Kidney tubule cell (primary cell): ENCODE data around the gene ANO2.
"Not testable (repeated sequence)": the region's sequence is repeated elsewhere in the genome, so short reads cannot be mapped to it uniquely, and the experiment has no call there.

Experiments
- DNase-seq: peaks from one replicate; pipeline ENCODE4 v3.0.0-alpha.2; 2018; ENCODE audit warnings: low spot score

Gene ANO2

DNA sequence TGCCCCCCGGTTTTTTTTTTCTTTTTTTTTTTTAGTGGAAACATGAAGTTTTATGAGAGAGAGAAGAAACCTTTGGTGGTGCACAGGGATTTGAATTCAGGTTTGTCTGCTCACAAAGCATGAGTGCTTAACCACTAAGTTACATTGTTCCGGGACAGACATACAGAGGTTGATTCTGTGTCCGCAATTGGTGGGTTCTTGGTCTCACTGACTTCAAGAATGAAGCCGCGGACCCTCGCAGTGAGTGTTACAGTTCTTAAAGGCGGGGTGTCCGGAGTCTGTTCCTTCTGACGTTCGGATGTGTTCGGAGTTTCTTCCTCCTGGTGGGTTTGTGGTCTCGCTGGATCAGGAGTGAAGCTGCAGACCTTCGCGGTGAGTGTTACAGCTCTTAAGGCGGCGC, 57.2 kb downstream of the ANO2 start:
- not testable (repeated sequence) for DNase-seq

DNA sequence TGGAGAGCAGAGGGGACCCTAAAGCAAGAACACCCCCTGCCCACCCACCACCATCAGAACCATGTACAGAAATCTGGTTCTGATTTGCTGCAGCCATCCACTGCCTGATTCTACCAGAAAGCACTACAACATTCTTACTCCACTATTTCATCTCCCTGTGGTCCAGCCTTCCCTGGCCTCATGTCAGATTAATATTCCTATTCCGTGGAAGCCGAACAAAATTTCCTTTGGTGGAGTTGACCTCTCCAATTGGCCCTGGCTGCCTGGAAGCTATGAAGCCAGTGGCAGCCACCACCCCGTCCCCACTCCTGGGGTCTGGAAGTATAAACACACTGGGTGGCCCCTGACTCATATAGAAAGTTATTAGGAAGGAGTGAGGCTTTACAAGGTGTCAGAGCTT, 60.2 kb downstream of the ANO2 start:
- no peak for DNase-seq

DNA sequence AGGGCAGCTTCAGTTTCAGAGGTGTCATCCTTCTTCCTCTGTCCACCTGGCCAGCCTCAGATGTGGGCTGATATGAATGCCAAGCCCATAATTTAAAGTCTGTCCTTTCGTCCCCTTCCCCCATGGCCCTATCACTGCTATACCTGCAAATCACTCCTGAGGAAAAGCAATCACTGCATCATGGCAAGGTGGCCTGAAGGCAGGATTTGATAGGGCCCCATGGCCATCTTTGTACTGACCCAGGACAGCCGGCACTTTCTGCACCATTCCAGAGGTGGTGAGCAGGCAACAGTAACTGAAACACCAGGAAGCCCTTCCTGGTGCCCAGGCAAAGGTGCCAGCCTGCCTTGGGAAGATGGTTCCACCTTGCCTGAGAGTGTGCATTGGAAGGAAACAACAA, 60.8 kb downstream of the ANO2 start:
- DNase-seq = no peak

DNA sequence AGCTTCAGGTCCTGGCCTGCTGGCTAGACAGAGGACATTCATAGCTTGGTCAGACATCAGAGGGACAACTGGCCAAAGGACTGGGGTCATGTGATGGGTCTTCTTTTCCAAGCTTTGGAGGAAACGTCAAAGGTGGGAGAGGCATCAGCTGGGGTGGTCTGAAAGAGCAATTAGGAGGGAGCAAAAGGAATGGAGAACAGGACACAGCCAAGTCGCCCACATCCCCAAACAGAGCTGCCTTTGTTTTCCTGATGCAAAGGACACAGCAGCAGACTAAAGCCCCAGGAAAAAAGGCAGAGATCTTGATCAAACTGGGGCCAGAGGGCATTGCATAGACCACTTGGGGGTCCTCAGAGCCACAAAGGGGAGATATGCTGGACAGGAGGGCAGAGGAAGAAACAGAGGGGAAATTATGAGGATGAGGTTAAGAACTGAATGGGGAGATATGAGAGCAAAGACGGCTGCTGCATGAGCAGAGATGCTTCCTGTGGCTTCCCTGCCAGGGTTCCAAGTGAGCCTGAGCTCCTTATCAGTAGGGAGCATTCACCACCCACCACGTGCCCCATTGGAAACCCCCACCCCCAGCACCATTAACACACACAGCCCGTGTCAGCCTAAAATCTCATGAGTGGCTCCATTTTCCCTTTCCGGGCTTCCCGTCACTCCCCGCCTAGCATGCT, 62.4 kb downstream of the ANO2 start:
- no peak for DNase-seq

DNA sequence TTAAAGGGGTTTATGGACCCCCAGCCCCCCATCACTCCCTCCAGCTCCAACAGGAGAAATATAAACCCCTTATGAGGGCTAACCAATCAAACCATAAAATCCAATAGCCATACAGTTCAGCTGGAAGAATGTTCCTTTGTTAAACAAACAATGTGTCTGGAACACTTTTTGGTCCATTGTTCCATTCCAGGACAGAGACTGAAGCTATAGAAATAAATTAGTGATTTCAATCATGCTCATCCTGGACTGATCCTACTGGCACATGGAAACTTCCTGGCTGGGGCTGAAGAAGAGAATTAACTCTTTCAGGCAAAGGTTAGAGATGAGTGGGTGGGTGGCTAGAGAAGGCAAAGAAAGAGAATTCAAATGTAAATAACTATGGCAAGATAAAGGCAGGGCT, 63.4 kb downstream of the ANO2 start:
- DNase-seq = no peak

DNA sequence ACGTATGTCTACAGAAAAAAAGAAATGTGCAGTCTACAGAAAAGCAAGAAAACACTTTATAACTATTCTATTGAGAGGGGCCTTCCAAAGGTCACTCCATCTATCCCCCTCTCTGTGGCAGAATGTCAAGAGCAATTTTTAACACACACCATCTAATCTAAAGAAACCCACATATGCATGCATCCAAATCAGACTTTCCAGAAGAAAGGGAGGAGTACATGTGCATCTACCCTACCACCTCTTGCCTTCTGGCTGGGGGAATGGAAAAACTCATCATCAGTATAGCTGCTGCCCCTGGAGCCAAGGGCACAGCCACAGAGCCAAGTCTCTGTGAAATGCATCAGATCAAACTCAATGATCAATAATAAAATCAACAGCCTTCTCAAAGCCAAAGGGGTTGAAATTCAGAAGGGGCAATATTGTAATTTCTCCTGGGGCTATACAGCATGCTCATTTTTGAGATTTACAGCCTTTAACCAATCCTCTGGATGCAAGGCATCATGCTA, 63.9 kb downstream of the ANO2 start:
- no peak for DNase-seq

DNA sequence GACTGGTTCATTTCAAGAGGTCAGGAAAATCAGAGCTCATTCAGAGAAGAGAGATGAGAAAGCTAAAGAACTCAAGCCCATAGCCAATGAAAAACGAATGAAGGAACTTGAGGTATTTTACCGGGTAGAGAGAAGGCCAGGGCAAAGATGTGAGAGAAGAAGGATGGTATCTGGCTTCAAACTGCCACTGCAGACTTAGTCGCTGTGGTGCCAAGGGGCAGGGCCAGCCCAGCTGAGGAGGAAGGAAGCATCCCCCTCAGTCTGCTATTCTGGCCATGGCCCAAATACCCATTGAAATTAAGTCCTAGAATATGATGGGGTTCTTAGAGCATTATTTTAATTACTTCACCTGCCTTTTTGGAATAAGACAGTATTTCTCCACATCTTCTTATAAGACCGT, 69.2 kb downstream of the ANO2 start:
- DNase-seq = no peak

DNA sequence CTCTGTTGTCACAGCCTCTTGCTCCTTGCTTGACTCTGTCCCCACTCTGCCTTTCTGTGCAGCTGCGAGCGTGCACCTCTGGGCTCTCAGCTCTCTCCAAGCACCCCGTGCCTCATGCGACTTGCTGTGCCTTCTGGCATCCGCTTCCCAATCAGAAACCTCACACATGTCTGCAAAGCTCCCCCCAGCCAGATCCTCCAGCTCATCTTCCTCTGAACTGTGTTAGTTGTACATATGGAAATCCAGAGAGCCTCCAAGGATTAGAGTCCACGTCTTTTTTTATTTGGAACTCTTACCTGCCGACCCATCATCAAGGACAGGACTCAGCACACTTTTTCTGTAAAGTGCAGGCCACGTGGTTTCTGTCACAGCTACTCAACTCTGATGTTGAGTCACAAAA, 70.5 kb downstream of the ANO2 start:
- no peak for DNase-seq

DNA sequence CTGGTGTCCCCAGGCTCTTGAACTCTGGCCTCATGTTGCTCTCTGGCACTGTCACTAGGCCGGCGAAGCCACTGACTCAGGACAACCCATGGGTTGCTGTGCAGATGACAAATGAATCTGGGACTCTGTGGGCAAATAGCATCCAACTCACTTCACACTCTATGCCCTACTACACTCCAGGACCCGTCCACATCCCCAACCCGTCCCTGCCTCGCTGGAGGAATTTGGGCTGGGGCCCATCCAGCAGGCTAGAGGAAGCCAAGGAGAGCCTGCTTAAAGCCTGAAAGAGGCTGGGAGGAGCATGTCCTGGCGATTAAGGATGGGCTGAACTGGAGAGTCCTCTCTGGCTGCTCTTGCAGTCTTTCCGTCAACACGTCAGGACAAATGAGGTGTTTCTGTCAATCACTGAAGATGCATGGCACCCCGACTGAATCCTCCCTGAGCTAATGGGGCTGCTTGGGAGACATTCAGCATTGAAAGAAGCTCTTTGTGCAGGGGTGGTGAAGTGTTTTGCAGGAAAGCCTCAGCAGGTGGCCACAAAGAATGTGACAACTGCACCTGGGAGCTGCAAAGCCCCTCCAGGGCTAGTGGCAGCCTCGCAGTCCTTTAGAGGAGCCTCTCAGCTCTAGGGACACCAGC, 71.7 kb downstream of the ANO2 start:
- DNase-seq = no peak

DNA sequence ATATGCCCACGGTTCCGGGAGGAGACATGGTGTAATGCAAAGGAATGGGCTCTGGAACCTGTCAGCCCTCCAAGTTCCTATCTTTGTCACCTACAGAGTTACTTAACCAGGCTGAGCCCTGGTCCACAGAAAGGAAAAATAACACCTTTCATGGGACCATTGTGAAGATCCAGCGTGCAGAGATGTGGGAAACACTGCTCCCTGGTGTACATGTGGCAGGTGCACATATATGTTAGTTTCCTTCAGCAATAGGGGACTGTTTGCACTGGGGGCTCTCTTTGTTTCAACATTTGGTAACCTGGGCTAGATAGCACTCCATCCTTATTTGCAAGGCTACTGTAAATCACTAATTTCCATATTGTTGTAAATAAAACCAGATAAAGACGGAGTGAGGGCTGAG, 72.3 kb downstream of the ANO2 start:
- DNase-seq = peak; percentile 37

DNA sequence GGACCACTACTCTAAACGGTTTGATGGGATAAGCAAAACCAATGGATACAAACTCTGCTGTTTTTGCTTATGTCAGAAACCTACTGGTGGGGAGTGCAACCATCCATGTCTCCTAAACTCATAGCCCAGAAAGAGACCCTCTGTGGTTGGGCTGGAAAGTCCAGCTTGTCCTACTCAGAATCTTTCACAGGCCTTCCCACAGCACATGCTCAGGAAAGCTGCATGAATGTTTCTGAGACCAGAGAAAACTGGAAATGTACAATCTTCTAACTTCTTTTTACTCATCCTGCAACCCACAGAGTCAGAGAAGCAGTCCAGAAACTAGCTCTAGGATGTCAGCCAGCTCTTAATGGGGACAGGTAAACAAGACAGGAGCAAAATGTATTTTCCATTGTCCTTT, 73.3 kb downstream of the ANO2 start:
- DNase-seq = no peak

DNA sequence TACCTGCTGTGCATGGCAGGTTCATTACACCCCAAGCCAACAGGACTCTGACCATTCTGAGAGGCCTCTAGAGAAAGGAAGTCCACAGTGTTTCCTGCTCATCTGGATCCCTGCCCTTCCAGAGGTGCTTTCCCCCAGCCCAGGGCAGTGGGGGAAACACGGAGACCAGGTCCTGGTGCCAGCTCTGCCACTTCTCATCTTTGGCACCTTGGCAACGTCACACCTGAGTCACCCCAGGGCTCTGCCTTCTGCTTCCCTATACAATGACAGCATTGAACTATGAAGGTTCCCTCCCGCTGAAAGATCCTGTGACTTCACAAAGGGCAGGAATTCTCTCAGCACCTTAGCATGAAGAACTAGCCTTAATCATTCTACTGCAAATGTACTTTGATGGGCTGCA, 74.9 kb downstream of the ANO2 start:
- DNase-seq = peak; percentile 19

DNA sequence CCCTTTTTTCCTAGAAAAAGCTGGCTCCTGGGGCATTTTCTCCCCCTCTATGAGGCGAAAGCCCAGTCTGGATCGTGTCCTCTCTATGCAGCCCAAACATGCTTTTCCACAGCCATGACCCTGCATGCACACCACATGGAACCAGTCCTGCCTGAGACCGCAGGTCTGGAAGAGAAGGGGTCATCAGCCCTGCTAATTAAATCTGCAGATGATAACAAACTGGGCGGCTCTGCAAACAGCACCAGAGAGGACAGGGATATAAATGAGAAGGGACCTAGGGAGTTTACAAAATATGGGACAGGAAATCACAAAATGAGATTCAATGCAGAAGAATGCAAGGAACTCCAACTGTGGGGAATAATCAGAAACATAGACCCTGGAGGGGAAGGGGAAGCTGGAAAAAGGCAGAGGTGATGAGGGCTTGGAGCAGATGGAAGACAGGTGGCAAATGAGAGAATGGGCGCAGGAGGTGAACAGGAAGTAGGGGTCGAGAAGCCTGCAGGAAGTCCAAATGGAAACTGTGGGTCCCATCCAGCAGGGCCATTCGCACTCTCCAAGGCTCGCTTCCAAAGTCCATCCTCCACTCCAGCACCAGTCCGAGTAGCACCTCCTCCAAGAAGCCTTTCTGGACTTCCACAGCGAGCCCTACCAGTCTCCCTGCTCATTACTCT, 76.3 kb downstream of the ANO2 start:
- no peak for DNase-seq

DNA sequence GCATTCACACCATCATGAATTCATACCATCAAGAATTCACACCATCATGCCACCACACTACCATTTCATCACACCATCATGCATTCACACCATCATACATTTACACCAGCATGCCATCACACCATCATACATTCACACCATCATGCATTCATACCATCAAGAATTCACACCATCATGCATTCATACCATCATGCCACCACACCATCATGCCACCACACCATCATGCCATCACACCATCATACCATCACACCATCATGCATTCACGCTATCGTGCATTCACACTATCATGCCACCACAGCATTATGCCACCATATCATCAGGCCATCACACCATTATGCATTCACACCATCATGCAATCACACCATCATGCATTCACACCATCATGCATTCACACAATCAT, 79.7 kb downstream of the ANO2 start:
- no peak for DNase-seq

DNA sequence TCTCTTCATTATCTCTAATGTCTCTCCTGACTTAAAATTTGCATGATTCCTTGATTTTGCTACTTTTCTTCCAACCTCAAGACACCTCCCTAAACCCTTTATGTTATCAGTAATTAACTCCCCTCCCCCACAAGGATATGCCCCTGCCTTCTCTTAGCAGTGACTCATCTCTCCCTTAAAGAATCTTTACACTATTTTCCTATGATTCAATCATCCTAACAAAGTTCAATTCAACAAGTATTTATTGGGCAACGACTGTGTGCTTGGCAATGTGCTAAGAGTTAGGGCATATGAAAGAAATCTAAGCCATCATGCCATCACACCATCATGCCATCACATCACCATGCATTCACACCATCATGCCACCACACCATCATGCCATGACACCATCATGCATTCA, 80.1 kb downstream of the ANO2 start:
- DNase-seq = no peak

DNA sequence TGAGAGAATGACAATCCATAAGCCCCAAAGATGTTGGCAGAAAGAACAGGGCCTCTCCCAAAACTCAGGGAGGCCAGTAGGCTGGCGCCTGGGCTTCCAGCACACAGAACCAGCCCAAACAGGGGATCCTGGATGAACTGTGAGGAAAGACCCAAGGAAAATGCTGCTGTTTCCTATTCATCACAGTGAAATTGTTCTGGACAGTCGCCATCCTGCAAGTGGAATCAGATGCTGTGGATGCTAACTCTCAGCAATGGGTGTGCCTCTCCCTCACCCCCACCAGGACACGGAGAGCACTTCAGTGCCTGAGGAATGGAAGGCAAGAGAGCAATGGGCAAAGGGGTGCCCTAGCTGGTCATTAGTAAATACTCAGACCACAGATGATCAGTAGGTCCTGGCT, 80.8 kb downstream of the ANO2 start:
- no peak for DNase-seq

DNA sequence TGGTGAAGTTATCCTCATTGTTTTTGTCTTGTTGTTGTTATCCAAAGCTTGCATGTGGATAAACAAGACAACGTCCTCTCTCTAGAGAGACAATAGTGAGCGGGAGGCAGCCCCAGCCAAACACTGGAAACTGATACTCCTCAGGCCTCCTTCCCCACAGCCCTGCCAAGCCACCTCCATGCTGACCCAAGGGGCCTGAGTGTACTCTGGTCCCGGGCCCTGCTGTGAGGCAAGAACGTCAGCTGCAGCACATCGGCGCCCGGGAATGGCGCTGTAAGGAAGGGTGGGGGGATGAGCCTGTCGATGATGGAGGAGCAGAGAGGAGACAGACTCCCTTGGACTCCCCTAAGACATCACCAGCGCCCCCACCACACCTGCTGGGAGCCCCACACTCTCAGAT, 83.6 kb downstream of the ANO2 start:
- DNase-seq = no peak

DNA sequence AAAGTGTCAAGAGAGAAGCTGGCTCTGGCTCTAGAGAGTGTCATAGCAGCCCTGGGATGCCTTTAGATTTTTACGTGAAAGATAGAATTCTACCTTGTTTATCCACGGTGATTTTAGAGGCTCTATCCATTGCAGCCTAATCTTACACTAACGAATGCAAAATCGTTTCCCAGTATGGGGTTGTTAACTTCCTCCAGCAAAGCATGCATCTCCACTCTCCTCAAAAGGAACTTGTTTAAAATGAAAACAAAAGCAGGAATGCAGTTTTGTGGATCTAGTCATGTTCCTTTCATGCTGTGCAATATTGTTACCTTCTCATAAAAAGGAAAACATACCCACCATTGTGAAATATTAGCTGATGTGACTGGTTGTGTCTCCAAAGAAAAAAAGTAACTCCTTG, 88.4 kb downstream of the ANO2 start:
- no peak for DNase-seq

DNA sequence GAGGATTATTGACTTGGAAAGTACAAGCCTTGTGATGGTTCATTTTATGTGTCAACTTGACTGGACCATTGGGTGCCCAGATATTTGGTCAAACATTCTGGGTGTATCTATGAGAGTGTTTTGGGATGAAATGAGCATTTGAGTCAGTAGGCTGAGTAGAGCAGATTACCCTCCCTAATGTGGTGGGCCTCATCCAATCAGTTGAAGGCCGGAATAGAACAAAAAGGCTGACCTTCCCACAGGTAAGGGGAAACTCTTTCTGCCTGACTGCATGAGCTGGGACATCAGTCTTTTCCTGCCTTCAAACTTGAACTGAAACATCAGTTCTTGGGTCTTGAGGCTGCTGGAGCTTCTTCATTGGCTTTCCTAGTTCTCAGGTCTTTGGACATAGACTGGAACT, 98.1 kb downstream of the ANO2 start:
- DNase-seq = no peak

DNA sequence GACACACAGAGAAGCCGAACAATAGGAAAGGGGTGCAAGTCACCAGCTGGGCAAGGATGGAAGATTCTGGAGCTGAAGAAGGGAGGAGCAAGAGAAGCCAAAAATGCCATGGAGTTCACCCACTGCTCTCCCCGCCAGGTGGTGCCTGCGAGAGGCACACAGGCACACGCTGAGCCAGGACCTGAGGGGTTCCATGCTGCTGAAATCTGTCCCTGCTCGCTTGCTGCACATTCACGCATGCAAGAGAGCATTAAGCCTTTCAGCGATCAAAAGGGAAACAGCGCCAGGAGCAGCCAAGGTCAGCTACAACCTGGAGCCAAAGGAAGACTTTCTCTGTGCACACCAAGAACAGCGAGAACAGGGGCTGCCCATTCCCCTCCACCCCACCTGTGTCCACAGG, 104.1 kb downstream of the ANO2 start:
- DNase-seq = no peak

DNA sequence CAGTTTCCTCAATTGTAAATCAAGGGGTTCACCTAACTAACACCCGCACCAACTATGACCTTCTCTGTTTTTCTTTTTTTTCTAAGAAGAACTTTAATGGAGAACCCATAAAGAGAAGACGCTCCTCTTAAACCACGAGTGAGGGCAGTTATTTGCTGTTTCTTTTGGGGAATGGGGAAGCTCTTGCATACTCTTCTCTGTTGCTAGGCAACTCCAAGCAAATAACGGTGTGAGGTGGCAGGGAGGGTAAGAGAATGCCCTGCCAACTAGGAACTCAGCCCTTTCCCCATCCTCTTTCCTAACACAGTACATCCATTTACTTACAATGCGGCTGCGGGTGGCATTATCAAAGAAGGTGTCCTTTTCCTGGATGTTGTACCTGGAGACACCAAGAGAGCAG, 114.9 kb downstream of the ANO2 start:
- DNase-seq = no peak

DNA sequence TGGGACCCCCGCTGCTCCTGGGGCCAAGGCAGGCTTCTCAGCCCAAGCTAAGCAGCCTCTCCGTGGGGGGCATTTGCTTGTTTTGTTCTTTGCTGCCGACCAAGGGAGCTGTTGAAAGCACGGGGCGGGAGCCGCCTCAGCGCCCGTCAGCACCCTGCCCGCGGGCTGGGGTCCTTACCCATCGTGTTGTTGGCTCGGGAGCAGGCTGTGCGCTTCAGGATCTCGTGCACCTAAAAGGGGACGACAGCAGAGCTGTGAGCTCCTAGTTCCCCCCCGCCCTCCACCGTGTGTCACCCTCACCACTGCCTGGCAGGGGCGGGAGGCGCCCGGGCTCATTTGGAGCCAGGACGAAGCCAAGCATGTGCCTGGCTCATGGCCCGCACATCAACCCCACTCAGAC, 117.5 kb downstream of the ANO2 start:
- no peak for DNase-seq

DNA sequence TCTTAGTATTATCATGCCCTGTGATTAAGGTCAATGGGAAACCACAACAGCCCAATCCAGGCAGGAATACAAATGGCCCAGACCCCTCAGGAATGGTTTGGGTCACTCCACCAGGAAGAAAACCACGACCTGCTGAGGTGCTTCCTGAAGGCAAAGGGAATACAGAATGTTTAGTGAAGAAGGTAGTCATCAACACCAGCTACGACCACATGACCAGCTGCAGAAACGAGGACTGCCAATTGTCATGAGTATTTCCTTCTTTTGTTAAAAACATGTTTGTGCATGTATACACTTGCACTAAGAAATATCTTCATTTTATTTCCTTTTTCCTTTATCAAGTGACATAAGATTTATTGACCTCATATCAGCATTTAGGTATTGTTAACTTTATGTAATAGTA, 119.3 kb downstream of the ANO2 start:
- DNase-seq = not testable (repeated sequence)

DNA sequence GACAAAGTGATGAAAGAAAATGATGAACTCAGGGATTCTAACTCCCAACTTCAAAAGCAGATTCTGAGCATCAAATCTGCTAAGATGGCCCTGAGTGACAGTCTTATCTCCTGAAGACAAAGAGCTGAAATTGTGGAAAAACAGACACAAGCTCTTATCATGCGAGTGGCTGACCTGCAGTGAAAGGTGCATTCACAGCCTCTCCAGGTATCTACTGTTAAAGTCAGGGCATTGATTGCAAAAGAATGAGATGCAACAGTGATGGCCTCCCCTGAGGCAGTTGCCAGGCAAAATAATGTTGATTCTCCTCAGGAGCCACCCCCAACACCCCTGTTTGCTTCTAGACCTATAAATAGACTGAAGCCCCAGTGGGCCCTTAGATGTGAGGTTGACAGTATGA, 126.2 kb downstream of the ANO2 start:
- not testable (repeated sequence) for DNase-seq
